ENCODE measurements around the gene COX5A.
"Not testable (repeated sequence)": the region's sequence is repeated elsewhere in the genome, so short reads cannot be mapped to it uniquely, and the experiment has no call there.

COX5A gene

DNA sequence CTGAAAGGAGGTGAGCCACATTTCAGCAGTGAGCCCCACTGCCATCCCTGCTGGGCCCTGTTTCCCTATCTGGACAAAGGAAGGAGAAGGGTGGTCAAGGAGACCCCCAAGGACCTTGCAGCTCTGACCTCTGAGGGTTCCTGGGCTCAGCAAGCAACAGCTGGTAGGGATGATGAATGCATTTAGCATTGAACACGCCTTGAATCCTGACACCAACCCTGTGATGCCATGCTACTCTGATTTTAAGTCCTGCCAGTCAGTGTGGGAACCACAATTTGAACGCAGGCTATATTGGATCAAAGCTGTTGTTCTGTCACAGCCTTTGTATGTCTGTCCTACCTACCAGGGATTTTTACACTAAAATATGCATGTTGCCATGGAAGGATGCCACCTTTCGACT is 41.6 kb downstream of the COX5A start:
- DNase-seq, result no peak

DNA sequence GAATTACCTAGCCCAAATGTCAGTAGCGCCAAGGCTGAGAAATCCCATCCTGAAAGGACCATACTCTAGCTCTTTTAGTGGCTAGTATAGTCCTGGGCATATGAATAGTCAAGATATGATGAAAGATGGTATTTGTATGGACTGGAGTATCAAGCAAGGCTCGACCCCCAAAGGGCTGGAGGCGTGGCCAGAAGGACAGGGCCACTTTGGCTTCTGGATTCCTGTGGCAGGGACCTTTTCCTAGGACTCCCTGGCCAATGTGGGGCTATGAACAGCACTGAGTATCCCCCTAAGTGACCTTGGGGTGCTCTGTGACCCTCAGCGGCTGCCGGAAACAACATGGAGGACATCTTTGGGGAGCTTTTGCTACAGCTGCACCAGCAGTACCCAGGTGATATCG is 42.0 kb downstream of the COX5A start:
- no peak for DNase-seq

DNA sequence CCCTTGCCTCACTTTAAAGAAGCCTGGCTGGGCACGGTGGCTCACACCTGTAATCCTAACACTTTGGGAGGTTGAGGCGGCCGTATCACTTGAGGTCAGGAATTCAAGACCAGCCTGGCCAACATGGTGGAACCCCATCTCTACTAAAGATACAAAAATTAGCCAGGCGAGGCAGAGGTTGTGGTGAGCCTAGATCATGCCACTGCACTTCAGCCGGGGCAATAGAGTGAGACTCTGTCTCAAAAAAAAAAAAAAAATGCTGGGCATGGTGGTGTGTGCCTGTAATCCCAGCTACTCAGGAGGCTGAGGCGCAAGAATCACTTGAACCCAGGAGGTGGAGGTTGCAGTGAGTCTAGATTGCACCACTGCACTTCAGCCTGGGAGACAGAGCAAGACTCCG is 43.5 kb downstream of the COX5A start:
- DNase-seq, result not testable (repeated sequence)

DNA sequence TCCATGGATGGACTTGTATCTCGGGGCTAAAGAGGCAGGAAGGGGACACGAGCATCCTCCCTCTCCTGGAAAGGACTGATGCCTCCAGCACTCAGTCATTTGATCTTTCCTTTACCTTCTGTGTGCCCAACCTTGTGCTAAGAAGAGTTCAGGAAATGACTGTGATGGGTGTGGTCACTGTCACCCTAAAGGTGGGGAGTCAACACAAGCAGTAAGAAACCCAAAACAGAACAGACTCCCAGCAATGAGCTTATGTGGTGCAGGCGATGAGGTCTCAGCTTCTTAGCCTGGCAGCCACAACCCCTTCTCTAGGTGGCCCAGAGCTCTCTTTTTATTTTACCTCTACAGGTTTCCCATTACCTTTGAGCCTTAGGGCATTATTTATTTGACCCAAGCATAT is 44.2 kb downstream of the COX5A start:
- DNase-seq, result no peak

DNA sequence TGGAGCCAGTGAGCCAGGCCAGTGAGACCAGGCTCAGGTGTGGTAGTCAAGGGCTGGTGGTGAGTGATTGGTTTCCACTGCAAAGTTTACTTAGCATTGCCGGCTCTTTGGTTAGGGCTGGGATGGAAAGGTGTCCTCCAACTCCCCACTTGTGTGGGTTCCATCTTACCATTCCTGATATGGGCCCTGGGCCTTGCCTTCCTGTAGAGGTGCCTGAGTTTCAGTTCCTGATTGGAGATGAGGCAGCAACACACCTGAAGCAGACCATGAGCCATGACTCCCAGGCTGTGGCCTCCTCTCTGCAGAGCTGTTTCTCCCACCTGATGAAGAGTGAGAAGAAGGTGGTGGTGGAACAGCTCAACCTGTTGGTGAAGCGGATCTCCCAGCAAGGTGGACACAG is 44.9 kb downstream of the COX5A start:
- DNase-seq, result no peak

DNA sequence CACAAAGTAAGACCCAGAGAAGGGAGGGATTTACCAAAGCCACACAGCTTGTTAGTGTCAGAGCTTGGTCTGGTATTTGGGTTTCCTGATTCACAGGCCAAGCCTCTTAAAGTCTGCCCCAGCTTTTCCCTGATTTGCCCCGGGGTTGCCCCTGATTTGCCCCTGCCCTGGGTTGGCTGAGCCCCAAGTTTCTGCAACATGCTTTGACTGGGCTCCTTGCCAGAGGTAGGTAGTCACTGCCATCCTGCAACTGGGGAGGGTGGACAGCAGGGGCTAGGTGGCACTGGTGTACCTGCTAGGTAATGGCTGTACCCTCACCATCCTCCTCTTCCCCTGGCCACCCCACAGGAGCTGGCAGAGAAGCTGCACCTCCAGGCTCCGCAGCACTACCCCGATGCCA is 45.6 kb downstream of the COX5A start:
- DNase-seq, result no peak

DNA sequence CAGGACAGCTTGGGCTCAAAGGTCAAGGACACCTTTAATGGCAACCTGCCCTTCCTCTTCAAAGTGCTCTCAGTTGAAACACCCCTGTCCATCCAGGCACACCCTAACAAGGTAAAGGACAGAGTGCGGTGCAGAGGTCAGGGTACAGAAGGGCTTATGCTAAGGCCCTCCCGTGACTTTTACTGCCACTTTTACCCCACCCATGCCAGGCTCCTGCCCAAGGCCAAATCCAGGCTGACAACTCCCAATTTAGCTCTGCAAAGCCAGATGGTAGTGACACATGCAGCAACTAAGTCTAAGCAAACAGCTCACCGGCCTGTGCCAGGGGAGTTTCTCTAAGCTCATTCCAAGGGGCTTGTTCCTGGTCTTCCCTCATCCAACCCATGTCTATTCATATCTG is 46.4 kb downstream of the COX5A start:
- no peak for DNase-seq

DNA sequence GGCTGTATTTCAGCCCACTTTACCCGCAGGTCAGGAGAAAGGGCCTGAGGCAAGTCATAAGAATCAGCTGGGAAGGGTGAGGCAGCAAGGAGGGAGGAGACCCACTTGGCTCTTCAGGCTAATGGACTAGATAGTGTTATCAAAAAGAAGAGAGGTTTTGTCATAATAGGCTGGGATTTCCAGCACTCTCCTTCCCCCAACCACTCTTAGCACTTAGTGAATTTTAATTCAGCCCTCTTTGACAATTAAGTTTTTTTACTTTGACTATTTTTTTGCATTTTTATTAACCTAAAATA is 47.3 kb downstream of the COX5A start:
- no peak for DNase-seq

DNA sequence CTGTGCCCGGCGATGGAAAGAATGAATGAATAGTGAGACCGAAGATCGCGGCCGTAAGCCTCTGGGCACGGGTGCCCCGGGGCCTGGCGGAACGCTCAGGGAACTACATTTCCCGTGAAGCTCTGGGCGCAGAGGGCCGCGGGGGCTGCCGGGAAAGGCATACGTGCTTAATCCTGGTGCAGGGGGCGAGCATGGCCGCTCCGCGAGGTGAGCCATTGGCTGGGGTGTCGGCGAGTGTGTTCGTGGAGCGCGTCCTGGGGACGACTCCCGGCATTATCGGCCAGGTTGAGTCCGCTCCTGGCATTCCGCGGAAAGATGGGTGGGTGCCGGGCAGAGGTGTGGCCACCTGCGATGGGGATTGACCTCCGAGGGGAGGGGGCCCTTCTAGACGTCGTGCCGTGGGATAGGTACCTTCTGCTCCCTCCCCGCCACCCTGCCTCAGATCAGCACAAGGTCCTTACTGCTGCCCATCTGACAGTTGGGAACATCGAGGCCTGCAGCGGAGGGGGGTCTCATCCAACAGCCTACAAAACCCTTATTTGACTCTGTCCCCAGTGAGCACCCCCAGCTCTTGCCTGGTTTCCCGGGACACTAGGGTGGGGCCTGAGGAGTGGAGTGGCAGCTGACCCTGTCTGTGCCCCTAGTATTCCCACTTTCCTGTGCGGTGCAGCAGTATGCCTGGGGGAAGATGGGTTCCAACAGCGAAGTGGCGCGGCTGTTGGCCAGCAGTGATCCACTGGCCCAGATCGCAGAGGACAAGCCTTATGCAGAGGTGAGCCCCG is 47.8 kb downstream of the COX5A start, which contains the start of gene MPI:
MPI (plus strand) TSS at position 160 of the 782 bp plus-strand sequence; CDS start at position 192, 32 bp downstream.
- peak; percentile 72 to 77 for DNase-seq

DNA sequence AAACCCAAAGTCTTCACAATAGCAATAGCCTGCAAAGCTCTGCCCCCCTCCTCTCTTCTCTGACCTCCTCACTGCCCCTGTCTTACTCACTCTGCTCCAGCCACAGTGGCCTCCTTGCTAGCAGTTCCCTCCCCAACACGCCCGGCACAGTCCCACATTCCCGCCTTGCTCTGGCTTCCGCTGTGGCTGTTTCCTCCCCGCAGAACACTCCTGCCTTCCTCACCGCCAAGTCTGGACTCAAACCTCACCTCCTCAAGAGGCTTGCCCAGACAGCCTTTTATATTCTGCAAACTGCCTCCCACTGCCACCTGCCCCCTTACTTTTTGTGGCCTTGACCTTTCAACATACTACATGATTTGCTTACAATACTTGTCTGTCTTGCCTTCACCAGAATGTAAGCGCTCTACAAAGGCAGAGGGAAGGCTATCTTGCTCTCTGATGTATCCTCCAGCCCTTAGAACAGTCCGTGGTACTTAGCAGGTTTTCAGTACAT is 48.4 kb downstream of the COX5A start:
- DNase-seq, result peak; percentile 52 to 53

DNA sequence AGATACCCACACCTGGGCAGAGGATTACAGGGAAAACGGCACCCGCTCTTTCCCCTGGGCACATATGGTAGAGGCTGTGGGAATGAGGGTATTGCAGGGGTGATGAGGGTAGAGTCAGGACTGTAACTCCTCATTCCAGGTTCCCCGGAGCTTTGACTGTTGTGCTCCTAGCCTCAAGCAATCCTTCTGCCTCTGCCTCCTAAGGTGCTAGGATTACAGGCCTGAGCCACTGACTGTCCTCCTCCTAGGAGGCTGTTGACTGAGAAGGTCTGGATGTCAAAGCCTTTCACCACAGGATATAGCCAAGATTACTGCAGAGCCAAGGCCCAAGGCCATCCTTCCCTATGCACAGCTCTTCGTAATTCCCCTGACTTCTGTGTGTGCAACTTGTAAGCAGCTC is 49.2 kb downstream of the COX5A start:
- no peak for DNase-seq

DNA sequence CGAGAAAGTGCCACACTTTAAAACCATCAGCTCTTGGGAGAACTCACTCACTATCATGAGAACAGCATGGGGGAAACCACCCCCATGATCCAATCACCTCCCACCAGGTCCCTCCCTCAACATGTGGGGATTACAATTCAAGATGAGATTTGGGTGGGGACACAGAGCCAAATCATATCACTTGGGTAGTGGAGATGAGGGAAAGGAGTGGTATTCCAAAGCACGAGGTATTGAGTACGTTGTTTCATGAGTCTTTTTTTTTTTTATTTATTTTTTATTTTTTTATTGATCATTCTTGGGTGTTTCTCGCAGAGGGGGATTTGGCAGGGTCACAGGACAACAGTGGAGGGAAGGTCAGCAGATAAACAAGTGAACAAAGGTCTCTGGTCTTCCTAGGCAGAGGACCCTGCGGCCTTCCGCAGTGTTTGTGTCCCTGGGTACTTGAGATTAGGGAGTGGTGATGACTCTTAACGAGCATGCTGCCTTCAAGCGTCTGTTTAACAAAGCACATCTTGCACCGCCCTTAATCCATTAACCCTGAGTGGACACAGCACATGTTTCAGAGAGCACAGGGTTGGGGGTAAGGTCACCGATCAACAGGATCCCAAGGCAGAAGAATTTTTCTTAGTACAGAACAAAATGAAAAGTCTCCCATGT is 50.2 kb downstream of the COX5A start:
- not testable (repeated sequence) for DNase-seq

DNA sequence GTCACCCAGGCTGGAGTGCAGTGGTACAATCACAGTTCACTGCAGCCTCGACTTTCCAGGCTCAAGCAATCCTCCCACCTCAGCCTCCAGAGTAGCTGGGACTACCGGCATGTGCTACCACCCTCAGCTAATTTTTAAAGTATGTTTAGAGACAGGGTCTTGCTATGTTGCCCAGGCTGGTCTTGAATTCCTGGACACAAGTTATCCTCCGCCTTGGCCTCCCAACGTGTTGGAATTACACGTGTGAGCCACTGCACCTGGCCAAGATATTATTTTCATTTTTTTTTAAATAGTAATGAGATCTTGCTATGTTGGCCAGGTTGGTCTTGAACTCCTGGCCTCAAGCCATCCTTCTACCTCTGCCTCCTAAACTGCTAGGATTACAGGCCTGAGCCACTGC is 52.4 kb downstream of the COX5A start:
- no peak for DNase-seq

DNA sequence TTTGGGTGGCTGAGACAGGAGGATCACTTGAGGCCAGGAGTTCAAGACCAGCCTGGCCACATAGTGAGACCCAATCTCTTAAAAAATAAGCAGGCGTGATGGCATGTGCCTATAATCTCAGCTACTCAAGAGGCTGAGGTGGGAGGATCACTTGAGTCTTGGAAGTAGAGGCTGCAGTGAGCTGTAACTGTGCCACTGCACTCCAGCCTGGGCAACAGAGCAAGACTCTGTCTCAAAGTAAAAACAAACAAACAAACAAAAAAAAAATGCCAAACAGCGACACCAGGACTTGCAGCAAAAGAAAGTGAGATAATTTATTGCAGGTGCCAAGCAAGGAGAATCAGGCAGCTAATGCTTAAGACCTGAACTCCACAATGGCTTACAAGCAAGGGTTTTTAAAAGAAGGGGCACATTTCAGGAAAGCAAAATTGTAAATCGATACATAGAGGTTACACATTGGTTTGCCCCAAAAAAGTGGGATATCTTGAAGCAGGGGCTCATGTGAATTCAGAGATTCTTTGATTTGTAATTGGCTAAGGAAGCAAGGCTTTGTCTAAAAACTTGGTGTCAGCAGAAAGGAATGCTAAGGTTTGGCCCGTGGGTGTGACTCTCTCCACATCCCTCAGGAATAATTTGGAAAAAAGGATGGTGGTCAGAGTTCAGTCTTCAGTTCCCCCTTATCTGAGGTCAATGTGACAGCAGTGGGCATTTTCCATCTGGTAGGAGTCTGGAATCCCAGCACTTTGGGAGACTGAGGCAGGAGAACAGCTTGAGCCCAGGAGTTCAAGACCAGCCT is 53.2 kb downstream of the COX5A start:
- no peak for DNase-seq

DNA sequence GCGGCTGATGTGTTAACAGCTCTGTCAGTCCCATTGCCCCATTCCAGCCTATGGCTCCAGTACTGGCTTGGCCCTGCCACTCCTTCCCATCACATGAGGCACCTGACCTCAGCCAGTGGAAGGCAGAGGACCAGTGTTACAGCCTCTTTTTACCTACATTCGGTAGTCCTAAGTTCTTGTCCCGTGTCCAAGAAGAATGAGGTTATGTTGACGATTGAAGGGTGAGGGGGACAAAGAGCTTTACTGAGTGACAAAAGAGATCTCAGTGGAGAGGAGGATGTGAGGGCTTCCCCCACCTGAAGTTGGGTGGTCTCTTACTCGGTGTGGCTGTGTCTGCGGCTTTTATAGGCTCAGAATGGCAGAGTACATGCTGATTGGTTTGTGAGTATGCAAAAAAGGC is 55.3 kb downstream of the COX5A start:
- DNase-seq, result no peak

DNA sequence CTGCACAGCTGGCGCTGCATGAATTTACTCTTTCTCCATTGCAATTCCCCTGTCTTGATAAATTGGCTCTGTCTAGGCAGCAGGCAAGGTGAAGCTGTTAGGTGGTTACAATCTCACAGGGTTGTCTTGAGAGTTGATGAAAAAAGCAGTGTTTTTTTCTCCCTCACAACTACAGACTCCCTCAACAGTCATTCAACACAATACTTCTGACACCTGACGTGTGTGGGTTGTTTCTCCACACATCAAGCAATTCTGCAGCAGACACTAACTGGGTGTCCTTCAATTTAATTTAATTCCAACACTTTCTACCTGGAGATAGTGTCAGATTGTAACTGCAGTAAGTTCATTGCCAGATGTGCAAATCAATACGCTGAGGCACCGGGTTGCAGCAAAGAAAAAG is 59.6 kb downstream of the COX5A start:
- no peak for DNase-seq

DNA sequence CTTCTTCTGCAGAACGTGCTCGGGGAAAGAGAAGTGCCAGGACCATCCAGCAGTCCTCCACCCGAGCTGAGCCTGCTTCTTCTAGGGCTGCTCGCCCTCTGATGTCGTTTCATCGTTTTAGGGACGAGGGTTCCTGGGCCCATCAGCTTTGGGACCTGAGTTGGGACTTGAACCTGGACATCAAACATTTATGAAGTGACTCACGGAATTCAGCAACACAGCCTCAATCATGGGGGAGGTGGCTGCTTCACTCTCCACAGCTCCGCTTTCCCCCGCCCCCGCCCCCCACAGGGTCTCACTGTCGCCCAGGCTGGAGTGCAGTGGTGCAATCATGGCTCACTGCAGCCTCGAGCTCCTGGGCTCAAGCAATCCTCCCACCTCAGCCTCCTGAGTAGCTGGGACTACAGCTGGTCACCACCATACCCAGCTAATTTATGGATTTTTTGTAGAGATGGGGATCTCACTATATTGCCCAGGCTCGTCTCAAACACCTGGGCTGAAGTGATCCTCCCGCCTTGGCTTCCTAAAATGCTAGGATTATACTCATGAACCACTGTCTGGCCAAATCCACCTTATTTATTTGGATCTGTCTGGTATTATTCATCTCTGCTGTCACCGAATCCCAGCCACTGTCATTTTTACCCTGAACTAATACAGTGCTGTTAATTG is 64.0 kb downstream of the COX5A start:
- DNase-seq, result peak; percentile 46 to 53

DNA sequence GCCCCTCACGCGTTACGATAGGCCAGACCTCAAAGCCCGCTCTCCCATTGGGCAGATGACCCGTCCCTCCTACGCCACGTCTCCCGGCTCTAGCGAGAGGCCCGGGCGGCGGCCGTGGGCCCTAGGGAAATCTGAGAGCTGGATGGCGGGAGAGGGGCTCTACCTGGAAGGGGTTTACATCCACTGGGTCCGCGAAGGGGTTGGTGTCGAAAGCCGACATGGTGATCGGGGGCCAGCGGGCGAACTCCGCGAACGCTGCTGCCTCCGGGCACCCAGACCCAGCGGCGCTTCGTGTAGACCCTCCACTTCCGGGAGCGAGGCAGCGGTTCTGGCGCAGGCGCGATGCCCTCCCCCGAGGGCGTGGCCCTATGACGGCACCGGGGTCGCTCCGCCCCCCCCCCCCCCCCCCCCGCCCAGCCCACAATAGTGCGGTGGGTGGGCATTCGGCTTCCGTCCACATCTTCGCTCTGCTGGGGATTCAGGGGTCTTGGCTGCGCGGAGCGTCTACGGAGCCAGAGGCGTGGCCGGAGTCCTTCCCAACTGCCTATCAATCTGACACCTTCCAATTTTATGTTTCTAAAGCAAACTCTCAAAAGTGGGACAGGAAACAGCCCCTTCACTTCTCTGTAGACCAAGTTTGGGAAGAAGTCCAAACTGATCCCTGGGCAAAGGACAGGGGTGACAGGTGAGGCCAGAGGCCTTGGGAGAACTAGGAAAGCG is 64.7 kb downstream of the COX5A start, which contains the start of gene SCAMP2:
SCAMP2 (minus strand) TSS at position 330 of the 720 bp plus-strand sequence; CDS start at position 220, 110 bp downstream.
- DNase-seq, result peak; percentile 96 to 98

DNA sequence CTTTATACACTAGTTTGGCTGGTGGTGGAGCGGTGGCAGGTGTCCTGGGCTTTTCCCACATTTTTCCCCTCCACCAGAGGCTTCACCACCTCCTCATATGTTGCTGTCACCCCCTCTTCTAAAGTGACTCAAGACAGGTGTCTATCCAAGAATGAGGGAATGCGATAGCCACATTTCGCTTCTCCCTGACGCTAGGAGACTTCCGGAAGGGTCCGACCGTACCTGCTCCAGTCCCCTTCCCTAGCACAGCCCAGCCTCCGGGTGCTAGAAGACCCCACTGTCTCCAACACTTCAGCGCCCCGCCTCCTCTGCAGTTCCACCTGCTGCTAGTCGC is 65.2 kb downstream of the COX5A start:
- no peak for DNase-seq

DNA sequence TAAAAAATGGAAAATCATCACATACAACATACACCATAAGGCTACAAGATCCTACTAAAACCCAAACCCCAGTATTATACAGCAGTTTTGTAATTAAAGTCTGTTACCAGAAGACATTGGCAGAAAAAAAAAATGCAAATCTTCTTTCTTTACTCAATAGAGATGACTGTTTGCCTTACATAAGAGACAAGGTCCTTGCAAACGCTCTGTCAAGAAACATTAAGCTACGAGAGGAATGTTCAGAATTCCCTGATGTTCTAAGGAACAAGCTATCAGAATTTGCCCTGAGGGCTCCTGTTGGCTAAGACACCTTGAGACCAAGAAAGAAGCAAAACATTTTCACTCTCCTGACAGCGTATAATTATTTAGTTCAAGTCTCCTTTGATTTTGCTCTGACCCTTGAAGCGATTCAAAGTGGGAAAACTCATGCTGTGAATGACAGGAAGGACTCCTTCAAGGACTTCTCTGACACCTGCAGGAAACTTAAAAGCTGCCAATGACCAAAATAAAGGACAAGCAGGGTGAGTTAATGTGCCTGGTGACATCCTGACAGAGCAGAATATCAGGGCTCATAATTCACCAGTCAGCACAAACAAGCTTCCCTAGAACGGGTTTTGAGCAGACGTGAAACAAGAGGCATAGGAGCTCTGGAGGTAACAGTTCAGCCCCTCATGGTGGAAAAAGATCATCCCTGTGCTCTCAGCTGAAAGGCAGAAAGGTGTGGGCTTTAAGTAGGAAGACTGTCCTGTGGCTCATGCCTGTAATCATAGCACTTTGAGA is 67.2 kb downstream of the COX5A start:
- DNase-seq, result no peak

All from Kasumi-1 (cell line).